DLD1 (cell line): ENCODE data around the gene MAP6.

Source experiments
- in situ Hi-C: cut with HindIII; loops from 2 replicates; pipeline ENCODE4 v1.10.0; 2017; ENCODE audit warnings: low sequenced_read_pairs

Gene MAP6

DNA sequence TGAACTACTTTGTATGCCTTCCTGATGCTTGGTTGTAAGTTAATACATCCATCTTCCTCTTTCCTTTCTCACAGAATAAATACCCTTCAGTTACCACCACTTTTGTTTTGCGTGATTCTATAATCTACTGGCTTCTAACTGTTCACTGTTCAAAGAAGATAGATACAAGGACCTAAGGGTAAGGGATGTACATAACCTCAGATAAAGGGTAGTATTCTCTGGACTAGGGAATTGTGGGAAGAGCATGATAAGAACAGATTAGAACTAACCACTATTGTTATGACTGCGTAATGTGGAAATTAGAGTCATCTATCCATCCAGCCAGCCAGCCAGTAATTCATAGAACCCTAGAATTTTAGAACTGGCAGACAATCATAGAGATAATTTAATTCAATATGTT is 36.4 kb downstream of the MAP6 start:
- in situ Hi-C loops: no loop called here

- in situ Hi-C loops: no loop called here
These were observed 37.6 kb downstream of the MAP6 start for GRCh38 chr11:75631086-75631730.

GRCh38 chr11:75627906-75628668 is 40.8 kb downstream of the MAP6 start:
- in situ Hi-C loops: no loop called here

GRCh38 chr11:75626889-75627529 is 41.8 kb downstream of the MAP6 start:
- in situ Hi-C loops: no loop called here

DNA sequence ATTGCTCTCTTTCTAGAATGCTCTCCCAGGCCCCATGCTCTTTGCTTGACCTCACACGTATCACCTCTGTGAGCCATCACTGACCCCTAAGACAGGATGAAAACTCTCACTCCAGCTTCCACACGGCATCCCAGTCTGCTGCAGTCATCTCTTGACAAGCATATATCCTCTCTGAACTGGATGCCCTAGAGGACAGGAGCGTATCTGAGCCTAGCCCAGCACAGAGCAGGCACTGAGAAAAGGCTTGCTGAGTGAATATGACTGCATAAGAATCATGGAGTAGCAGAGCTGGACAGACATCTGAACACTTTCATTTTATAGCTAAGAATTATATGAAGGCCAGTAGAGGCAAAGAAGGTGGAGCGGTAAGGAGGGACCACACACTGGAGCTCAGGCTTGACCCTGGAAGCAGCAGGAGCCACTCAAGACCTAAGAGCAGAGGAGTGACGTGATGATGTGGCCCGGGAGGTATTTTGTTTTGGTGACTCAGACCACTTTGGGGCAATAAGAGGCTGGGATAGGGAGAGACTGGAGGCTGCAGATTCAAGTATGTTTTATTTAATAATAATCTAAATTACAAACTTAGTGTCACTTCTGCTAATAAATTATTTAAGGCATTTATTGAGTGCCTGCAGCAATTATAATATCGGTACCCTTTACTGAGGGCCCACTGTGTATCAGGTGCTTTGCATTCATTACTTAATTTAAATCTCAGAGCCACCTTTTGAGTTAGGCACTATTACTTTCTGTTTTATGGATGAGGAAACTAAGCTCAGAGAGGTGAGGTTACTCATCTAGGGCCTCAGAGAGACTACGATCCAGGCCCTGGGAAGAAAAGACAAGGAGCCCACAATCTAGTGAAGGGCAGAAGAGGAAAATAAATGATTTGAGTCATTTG is 42.6 kb downstream of the MAP6 start:
- in situ Hi-C loops: no loop called here

DNA sequence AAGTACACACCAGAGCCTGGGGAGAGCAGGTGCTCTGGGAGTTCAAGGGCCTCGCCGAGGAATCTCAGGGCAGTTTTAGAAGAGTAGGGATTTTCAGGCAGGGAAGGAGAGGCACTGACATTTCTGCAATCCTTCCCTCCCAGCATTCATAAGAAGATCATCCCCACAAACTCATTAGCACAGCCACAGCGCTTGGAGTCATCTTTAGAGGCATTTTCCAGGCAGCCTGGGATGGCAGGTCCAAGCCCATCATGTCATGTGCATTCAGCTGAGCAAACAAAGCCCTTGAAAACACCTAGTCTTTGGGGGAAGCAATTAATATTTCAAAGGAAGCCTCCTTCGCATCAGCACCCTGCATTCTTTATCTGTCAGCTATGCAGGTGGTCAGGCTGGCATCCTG is 43.8 kb downstream of the MAP6 start:
- in situ Hi-C loops: no loop called here

DNA sequence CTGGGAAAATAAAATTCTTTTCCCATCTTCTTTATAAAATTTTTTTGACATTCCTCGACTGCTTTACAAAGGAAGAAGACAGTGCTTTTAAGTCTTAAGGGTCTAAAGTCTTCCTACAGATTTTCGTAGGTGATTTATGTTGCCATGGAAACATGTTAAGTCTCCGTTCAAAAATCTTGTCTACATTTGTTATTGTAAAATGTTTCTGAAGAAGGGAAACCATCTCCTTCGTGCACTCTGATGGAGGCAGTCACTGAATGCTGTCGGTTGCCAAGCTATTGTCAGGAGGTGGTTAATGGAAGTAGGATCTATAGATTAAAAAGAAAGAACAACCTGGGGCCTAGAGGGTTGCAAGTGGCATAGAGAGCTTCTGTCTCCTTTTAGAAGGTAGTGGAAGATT is 52.6 kb downstream of the MAP6 start:
- in situ Hi-C loops: no loop called here

DNA sequence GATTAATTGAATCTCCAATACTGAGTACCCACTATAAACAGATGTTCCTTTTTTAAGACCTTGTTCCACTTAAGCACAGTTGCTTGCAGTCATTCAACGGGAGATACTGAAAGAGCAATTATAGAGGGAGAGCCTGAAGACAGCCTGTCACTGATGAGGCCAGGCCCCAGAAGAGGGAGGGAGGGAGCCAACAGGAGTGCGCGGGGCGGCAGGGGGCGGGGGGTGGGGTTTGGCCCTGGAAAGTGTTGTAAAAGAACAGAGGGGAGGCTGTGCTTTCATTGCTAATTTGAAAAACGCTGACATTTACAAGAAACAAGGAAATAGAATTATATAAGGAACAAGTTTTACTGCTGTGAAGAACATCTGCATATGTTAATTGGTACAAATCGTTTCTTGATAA is 53.1 kb downstream of the MAP6 start:
- in situ Hi-C loops: no loop called here

DNA sequence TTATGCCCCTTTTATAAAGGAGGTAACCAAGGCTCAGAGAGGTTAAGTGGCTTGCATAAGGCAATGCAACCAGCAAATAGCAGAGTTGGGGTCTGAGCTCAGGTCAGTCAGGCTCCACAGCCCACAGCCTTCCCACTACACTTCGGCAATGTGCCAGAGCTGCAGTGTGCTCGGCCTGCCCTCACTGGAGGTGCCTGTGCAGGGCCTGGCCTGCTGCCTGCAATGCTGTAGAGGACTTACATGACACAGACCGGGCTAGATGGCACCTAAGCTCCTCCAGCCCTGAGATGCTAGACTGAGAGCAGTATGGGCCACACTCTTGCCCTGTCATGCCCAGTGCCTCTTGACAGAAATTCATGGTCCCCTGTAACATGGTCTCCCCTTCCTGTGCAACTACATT is 57.0 kb downstream of the MAP6 start:
- in situ Hi-C loops: no loop called here

GRCh38 chr11:75606099-75606498 is 62.7 kb downstream of the MAP6 start:
- in situ Hi-C loops: no loop called here

DNA sequence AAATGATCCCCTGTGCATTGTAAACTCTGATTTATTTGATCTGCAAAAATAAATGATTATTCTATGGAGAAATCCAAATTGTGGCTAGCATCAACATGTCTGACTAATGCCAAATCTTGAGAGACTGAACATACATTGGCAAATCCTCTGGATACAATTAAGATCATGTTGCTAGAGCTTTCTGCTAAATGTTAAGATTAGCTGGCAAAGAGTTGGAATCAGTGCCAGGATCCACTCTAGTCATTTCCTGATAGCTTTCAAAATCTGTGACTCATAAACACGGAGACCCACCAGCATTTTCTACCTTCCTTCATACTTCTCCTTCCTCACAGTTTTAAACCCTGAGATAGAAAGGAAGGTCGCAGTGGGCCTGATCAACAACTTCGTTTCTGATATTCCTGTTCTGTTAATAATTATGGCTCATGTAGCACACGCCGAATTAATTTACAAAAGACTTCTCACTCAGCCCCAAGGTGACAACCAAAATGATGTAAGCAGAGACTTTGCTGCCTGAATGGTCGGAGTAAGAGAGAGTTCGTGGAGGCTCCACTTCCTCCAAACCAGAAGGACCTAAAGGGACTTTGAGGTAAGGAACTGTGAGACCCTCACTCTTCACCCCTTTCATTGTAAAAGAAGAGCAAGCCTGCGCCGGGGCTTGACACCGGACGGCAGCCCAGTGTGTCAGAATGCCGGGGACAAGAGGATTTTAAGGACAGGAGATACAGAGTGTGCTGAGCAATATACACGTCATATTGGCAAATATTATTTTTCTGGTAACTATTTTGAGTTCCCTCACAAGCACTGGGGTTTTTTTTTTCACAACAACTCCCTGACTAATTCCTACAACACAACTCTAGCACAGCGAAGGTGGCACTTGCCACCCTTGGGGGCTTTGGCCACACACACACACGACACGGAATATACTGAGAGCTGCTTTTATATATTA is 64.8 kb downstream of the MAP6 start:
- in situ Hi-C loops: no loop called here

- in situ Hi-C loops: no loop called here
These were observed 65.9 kb downstream of the MAP6 start for GRCh38 chr11:75602951-75603350.

GRCh38 chr11:75601494-75601893 is 67.3 kb downstream of the MAP6 start:
- in situ Hi-C loops: no loop called here

GRCh38 chr11:75600356-75600755 is 68.5 kb downstream of the MAP6 start:
- in situ Hi-C loops: no loop called here

- in situ Hi-C loops: loop anchor here (5.0 kb wide), 1 partner anchor 77 kb away; no protein-coding TSS in a partner anchor
These were observed 69.9 kb downstream of the MAP6 start for GRCh38 chr11:75598900-75599299.

- in situ Hi-C loops: loop anchor here (5.0 kb wide), 1 partner anchor 76 kb away; no protein-coding TSS in a partner anchor
These were observed 70.6 kb downstream of the MAP6 start for GRCh38 chr11:75598264-75598663.

GRCh38 chr11:75597636-75598035 is 71.2 kb downstream of the MAP6 start:
- in situ Hi-C loops: loop anchor here (5.0 kb wide), 1 partner anchor 75 kb away; no protein-coding TSS in a partner anchor

GRCh38 chr11:75596914-75597313 is 71.9 kb downstream of the MAP6 start:
- in situ Hi-C loops: loop anchor here (5.0 kb wide), 1 partner anchor 75 kb away; no protein-coding TSS in a partner anchor

DNA sequence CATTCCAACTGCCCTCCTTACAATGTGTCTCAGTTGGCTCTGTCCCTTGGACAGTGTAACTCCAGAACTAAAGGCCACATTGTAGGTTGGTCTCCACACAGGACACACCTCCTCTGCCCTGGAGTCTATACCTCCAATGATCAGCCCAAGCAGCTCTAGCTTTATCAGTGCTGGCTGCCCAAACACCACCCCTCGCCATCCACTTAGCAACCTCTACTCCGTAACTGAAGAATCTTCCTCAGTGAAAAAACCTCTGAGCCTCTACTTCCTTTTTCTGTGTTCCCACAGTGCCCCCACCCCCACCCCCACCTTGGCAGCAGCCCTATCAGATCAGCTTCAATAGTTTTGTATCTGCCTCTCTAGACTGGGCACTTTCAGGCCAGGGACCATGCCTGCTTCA is 73.4 kb downstream of the MAP6 start:
- in situ Hi-C loops: loop anchor here (5.0 kb wide), 1 partner anchor 73 kb away; no protein-coding TSS in a partner anchor

DNA sequence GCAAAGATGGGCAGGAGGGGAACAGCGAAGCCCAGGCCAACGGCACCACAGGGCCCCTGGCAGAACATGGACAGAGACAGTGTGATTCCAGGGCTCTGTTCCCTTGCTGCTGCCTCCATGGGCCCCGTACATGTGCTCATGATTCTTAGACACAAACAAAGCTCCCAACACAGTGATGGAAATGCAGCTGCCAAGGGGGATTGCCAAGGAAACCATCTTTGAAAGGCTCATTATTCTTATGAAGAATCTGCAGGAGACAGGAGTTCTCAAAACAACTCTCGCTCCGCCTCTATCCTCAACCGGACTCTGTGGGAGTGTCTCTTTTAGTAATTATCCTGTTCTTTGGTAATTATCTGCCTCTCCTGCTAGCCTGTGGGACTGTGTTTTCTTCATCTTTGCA is 74.6 kb downstream of the MAP6 start:
- in situ Hi-C loops: no loop called here
